MM.1S (cell line): Measurements from ENCODE around the gene ZMYND10.

ENCODE experiments used
- DNase-seq: peaks from one replicate; pipeline ENCODE4 v3.0.0-alpha.2; 2015
- H2AFZ ChIP-seq: fragments of 300-600 bp; sonication (generic); 2 replicates; pipeline ENCODE4 v1.6.0; 2016; ENCODE audit warnings: antibody characterized with exemption, low read length
- H3F3A ChIP-seq: fragments of 300-600 bp; sonication (generic); 2 replicates; pipeline ENCODE4 v1.6.1; 2016; ENCODE audit warnings: mild to moderate bottlenecking, antibody characterized with exemption, low read length, moderate library complexity, mixed read lengths; ENCODE audit not compliant: insufficient read depth
- H3K27ac ChIP-seq: fragments of 300-600 bp; sonication (generic); 2 replicates; pipeline ENCODE4 v1.5.1; 2016; ENCODE audit warnings: mild to moderate bottlenecking, low read length
- H3K27me3 ChIP-seq: fragments of 300-600 bp; sonication (generic); replicated peaks from 2 replicates; pipeline ENCODE4 v1.6.0; 2016; ENCODE audit warnings: low read length; ENCODE audit not compliant: insufficient read depth
- H3K36me3 ChIP-seq: fragments of 300-600 bp; sonication (generic); replicated peaks from 2 replicates; pipeline ENCODE4 v1.6.1; 2016; ENCODE audit warnings: mild to moderate bottlenecking, low read length, mixed read lengths; ENCODE audit not compliant: insufficient read depth
- H3K4me1 ChIP-seq: fragments of 300-600 bp; sonication (generic); 2 replicates; pipeline ENCODE4 v1.6.1; 2016; ENCODE audit warnings: low read length, mixed read lengths
- H3K4me2 ChIP-seq: fragments of 300-600 bp; sonication (generic); 2 replicates; pipeline ENCODE4 v1.6.0; 2016; ENCODE audit warnings: low read depth, low read length
- H3K4me3 ChIP-seq: fragments of 300-600 bp; sonication (generic); 2 replicates; pipeline ENCODE4 v1.5.1; 2016; ENCODE audit warnings: low read length, mixed read lengths
- H3K79me2 ChIP-seq: fragments of 300-600 bp; sonication (generic); 2 replicates; pipeline ENCODE4 v1.6.1; 2016; ENCODE audit warnings: mixed run types, low read length, mixed read lengths
- H3K9ac ChIP-seq: fragments of 300-600 bp; sonication (generic); 2 replicates; pipeline ENCODE4 v1.6.1; 2016; ENCODE audit warnings: low read length, mixed read lengths
- H3K9me2 ChIP-seq: fragments of 300-600 bp; sonication (generic); replicated peaks from 2 replicates; pipeline ENCODE4 v1.6.1; 2016; ENCODE audit warnings: mild to moderate bottlenecking, low read length, mixed read lengths; ENCODE audit not compliant: insufficient read depth
- H3K9me3 ChIP-seq: fragments of 300-600 bp; sonication (generic); replicated peaks from 2 replicates; pipeline ENCODE4 v1.6.1; 2016; ENCODE audit warnings: mild to moderate bottlenecking, low read length, mixed read lengths; ENCODE audit not compliant: insufficient read depth
- H4K20me1 ChIP-seq: fragments of 300-600 bp; sonication (generic); 2 replicates; pipeline ENCODE4 v1.6.1; 2016; ENCODE audit warnings: mild to moderate bottlenecking, low read length, moderate library complexity, mixed read lengths; ENCODE audit not compliant: insufficient read depth
- EZH2 ChIP-seq: fragments of 300-600 bp; sonication (generic); optimal IDR thresholded peaks from 2 replicates; pipeline ENCODE3; 2017; ENCODE audit warnings: low read depth, mild to moderate bottlenecking, antibody characterized with exemption, low read length, mixed read lengths
- EZH2phosphoT487 ChIP-seq: fragments of 300-600 bp; sonication (generic); IDR thresholded peaks from 2 replicates; pipeline ENCODE4 v1.6.1; 2018; ENCODE audit warnings: antibody characterized with exemption, low read length
- TF ChIP-seq, protein P1 (sequence below): fragments of 300-600 bp; sonication (generic); IDR thresholded peaks from 2 replicates; pipeline ENCODE4 v1.5.1; 2016; ENCODE audit warnings: antibody characterized with exemption, low read length, mixed read lengths

The ZMYND10 gene

DNA sequence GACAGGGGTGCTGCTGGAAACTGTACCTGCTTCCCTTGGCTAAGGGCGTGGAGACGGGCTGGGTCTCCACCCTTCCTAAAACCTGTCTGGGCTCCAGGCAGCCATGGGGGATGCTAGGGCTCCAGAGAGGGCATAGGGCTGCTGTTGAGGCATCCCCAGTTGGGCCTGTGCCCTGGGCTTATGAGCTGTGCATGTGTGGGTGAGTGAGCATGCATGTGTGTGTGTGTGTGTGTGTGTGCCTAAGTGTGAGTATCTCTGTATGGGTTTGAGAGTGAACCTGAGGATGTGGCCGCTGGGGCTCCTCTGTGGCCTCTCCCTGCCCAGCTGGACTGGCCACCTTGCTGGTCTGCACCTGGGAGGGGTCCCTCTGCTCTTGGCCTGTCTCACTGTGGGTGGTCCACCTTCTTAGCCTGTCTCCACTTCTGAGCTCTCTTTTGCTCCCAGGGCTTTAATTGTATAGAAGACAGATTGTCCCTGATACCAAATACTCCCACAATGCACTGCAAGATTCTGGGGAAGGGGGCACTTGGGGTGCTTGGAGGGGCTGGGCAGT, 25.7 kb upstream of the ZMYND10 start:
- DNase-seq = no peak
- Histone ChIP-seq H3K4me1 (peaks cover 3% of the 10 kb centered on the region), H2AFZ (no peak overlapping the region), H3K79me2 (no peaks in the 10 kb centered on the region), H4K20me1 (no peaks in the 10 kb centered on the region), H3K9me3 (no peaks in the 10 kb centered on the region), H3F3A (no peaks in the 10 kb centered on the region), H3K4me2 (no peak overlapping the region), H3K27me3 (peaks cover 55% of the 10 kb centered on the region), H3K9me2 (no peaks in the 10 kb centered on the region), H3K27ac (no peak overlapping the region), H3K36me3 (no peaks in the 10 kb centered on the region), H3K4me3 (no peak overlapping the region), H3K9ac (no peak overlapping the region)
- TF ChIP-seq, protein P1, sequence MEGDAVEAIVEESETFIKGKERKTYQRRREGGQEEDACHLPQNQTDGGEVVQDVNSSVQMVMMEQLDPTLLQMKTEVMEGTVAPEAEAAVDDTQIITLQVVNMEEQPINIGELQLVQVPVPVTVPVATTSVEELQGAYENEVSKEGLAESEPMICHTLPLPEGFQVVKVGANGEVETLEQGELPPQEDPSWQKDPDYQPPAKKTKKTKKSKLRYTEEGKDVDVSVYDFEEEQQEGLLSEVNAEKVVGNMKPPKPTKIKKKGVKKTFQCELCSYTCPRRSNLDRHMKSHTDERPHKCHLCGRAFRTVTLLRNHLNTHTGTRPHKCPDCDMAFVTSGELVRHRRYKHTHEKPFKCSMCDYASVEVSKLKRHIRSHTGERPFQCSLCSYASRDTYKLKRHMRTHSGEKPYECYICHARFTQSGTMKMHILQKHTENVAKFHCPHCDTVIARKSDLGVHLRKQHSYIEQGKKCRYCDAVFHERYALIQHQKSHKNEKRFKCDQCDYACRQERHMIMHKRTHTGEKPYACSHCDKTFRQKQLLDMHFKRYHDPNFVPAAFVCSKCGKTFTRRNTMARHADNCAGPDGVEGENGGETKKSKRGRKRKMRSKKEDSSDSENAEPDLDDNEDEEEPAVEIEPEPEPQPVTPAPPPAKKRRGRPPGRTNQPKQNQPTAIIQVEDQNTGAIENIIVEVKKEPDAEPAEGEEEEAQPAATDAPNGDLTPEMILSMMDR = no peak
- TF ChIP-seq EZH2phosphoT487 = no peak
- no peak for TF ChIP-seq EZH2

DNA sequence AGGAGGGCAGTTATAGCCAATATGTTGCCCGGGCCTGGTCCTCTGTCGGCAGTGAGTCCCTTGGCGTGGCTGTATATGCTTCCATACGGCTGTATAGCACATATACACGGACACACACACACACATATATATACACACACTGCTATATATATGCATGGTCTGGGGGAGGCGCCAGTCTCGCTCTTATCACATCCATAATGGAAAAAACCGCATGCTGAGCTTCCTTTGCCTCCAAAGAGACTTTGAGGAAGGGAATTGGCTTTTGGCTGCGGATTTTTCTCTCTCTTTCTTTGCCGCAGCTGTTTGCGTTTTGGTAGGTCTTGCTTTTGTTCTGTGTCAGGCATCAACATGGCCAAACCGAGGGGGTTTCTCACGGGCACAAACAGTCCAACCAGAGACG, 25.1 kb upstream of the ZMYND10 start:
- no peak overlapping the region for H3K4me2 ChIP-seq
- TF ChIP-seq, protein P1 = no peak
- TF ChIP-seq EZH2 (no peak), EZH2phosphoT487 (no peak)
- H4K20me1 ChIP-seq = no peaks in the 10 kb centered on the region
- no peaks in the 10 kb centered on the region for H3K9me2 ChIP-seq
- peaks cover 3% of the 10 kb centered on the region for H3K4me1 ChIP-seq
- DNase-seq = no peak
- H3K27me3 ChIP-seq = peaks cover 54% of the 10 kb centered on the region
- H3K4me3 ChIP-seq = no peak overlapping the region
- no peaks in the 10 kb centered on the region for H3K79me2 ChIP-seq
- no peaks in the 10 kb centered on the region for H3K9me3 ChIP-seq
- no peaks in the 10 kb centered on the region for H3F3A ChIP-seq
- no peak overlapping the region for H3K9ac ChIP-seq
- no peaks in the 10 kb centered on the region for H3K36me3 ChIP-seq
- H3K27ac ChIP-seq = no peak overlapping the region
- no peak overlapping the region for H2AFZ ChIP-seq

DNA sequence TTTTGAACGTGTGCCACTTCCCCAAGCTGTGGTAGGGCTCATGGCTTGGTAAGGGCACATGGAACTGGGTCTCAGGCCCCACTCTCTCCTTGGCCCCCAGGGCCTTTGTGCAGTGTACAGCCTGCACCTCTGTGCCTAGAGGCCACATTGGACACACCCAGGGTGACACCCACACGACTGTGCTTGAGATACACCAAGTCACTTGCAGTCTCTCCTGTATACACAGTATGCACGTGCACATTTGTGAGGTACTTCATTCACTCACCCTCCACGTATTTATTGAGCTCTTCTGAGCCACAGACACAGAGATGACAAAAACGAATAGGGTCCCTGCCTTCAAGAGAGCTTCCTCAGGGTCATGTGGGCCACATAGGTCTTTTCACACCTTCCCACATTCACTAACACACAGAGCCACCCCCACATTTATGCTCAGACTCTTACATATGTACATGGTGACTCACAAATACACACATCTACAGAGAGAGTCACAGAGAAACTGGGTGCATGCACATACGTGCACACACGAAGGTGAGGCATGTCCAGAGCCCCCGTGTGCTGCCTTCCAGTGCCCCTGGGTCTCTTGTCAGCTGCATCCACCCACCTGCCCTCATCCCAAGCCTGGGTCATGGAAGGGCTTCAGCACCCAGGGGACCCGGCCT, 23.6 kb upstream of the ZMYND10 start:
- no peak overlapping the region for H3K4me3 ChIP-seq
- H2AFZ ChIP-seq = no peak overlapping the region
- no peaks in the 10 kb centered on the region for H3K9me3 ChIP-seq
- TF ChIP-seq EZH2phosphoT487 (no peak), EZH2 (no peak)
- TF ChIP-seq, protein P1 = no peak
- no peak overlapping the region for H3K27ac ChIP-seq
- no peaks in the 10 kb centered on the region for H3K36me3 ChIP-seq
- no peaks in the 10 kb centered on the region for H3K79me2 ChIP-seq
- no peaks in the 10 kb centered on the region for H4K20me1 ChIP-seq
- H3F3A ChIP-seq = no peaks in the 10 kb centered on the region
- no peak overlapping the region for H3K9ac ChIP-seq
- H3K4me1 ChIP-seq = no peaks in the 10 kb centered on the region
- H3K27me3 ChIP-seq = peaks cover 53% of the 10 kb centered on the region
- H3K9me2 ChIP-seq = no peaks in the 10 kb centered on the region
- DNase-seq = no peak
- H3K4me2 ChIP-seq = no peak overlapping the region
